Skeletal muscle satellite cell (primary cell): ENCODE data around the gene RFPL4AL1. TPM values are rescaled to one million over a fixed set of nuclear protein-coding genes. Genes with fewer than 3 reads are reported as not detected.
"Not testable (repeated sequence)": the region's sequence is repeated elsewhere in the genome, so short reads cannot be mapped to it uniquely, and the experiment has no call there.

Experiments used
- H3K27me3 ChIP-seq: 2 replicates; pipeline ENCODE4 v1.7.0; 2013; ENCODE audit warnings: low read length; ENCODE audit not compliant: control insufficient read depth, insufficient read depth
- H3K36me3 ChIP-seq: 2 replicates; pipeline ENCODE4 v1.7.0; 2013; ENCODE audit warnings: mild to moderate bottlenecking, control low read depth, low read length; ENCODE audit not compliant: insufficient read depth
- H3K4me1 ChIP-seq: 2 replicates; pipeline ENCODE4 v1.7.0; 2013; ENCODE audit warnings: low read length; ENCODE audit not compliant: control insufficient read depth, insufficient read depth
- H3K4me2 ChIP-seq: 2 replicates; pipeline ENCODE4 v1.7.0; 2013; ENCODE audit warnings: mild to moderate bottlenecking, low read length
- H3K4me3 ChIP-seq: 2 replicates; pipeline ENCODE4 v1.7.0; 2013; ENCODE audit warnings: low read length
- H3K9ac ChIP-seq: 2 replicates; pipeline ENCODE4 v1.7.0; 2013; ENCODE audit warnings: mild to moderate bottlenecking, low read depth, low read length, moderate library complexity
- H3K9me3 ChIP-seq: replicated peaks from 2 replicates; pipeline ENCODE4 v1.7.0; 2013; ENCODE audit warnings: mild to moderate bottlenecking, control low read depth, low read length
- total RNA-seq: library from RNA; depleted of rRNA; stranded (reverse); fragments of >200 nt; gene quantifications from 2 replicates; pipeline ENCODE4 v1.2.3, GENCODE V29; 2012; rRNA removed

The RFPL4AL1 gene
- not detected in 2 replicates for total RNA-seq

DNA sequence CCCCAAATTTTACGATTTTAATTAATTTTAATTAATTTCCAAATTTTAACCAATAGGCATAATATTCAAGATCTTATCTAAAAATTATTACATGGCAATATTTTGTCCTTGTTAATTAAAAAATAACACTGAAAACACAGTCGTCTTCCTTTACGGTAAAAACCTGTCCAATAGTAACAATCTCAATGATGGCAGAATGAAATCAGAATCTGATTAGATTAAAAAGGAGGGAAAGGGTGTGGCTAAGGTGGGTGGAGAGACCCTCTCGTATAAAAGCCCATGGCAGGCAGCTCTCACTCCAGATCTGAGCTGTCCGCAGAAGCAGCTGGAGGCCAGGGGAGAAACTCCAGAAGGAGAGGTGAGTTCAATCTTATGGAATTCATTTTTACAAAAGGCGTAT, at the start of gene RFPL4AL1:
Gene RFPL4AL1, plus strand, starts transcription at position 301 of the 400 bp plus-strand sequence. CDS start 2,687 bp downstream, outside the sequence.
- H3K27me3 ChIP-seq, H3K9me3 ChIP-seq, H3K4me2 ChIP-seq, H3K9ac ChIP-seq, H3K36me3 ChIP-seq, H3K4me3 ChIP-seq, H3K4me1 ChIP-seq: not testable (repeated sequence)

DNA sequence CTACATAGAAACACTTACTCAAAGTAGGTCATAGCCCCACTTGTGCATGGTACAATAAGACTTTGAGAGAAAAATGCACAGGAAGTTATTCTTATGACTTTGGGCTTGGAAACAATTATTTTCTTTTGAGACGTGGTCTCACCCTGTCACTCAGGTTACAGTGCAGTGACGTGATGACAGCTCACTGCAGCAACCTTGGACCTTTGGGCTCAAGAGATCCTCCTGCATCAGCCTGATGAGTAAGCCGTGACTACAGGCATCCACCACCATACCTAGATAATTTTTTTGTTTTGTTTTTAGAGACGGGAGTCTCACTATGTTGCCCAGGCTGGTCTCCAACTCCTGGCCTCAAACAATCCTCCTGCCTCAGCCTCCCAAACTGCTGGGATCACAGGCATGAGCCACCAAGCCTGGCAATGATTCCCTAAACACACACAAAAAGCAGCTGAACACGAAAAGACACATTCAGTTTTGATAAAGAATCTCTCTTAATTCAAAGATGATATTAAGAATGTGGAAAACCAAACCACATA, 48.6 kb upstream of the RFPL4AL1 start:
- Histone ChIP-seq H3K4me3 (no peak overlapping the region), H3K9me3 (no peaks in the 10 kb centered on the region), H3K4me2 (no peak overlapping the region), H3K36me3 (no peaks in the 10 kb centered on the region), H3K9ac (no peak overlapping the region), H3K4me1 (no peaks in the 10 kb centered on the region), H3K27me3 (no peaks in the 10 kb centered on the region)

DNA sequence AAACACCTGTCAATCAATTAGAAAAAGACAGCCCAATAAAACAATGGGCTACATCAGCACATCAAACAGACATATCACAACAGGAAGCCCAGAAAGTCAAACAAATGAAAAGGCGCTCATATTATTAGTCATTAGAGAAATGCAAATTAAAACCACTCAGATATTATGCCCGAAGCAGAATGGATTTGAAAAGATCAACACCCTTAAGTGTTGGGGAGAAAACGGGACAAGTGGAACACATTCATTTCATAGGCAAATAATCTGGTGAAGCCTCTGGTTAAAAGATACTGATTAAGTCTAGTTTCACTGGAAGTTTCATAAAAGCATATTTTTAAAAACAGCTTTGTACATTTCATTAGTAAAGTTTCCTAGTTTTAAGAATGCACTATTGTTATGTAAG, 48.1 kb upstream of the RFPL4AL1 start:
- H3K27me3 ChIP-seq: no peaks in the 10 kb centered on the region
- no peak overlapping the region for H3K4me2 ChIP-seq
- no peaks in the 10 kb centered on the region for H3K36me3 ChIP-seq
- H3K9me3 ChIP-seq: no peaks in the 10 kb centered on the region
- no peak overlapping the region for H3K9ac ChIP-seq
- H3K4me1 ChIP-seq: no peaks in the 10 kb centered on the region
- H3K4me3 ChIP-seq: no peak overlapping the region

DNA sequence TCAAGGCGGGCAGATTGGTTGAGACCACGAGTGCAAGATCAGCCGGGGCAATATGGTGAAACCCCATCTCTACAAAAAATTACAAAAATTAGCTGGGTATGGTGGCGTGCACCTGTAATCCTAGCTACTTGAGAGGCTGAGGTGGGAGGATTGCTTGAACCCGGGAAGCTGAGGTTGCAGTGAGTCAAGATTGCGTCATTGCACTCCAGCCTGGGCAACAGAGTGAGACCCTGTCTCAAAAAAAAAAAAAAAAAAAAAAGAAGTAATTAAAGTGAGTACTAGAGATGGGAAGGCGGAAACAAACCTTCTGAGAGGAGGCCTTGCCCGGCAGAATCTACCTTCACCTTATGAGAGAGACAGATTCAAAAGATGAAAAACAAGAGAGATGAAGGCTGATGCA, 45.4 kb upstream of the RFPL4AL1 start:
- Histone ChIP-seq H3K4me3 (no peak overlapping the region), H3K36me3 (no peaks in the 10 kb centered on the region)

DNA sequence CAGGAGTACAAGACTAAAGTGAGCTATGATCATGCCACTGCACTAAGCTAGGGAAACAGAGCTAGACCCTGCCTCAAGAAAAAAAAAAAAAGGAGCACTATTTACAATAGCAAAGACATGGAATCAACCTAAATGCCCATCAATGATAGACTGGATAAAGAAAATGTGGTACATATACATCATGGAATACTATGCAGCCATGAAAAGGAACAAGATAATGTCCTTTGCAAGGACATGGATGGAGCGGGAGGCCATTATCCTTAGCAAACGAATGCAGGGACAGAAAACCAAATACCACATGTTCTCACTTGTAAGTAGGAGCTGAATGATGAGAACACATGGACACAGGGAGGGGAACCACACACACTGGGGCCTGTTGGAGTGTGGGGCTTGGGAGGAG, 38.5 kb upstream of the RFPL4AL1 start:
- H3K36me3 ChIP-seq, H3K4me2 ChIP-seq: not testable (repeated sequence)

More for the DNA sequence above, 45.4 kb upstream of the RFPL4AL1 start:
- no peak overlapping the region for H3K9ac ChIP-seq
- H3K27me3 ChIP-seq: no peaks in the 10 kb centered on the region
- no peaks in the 10 kb centered on the region for H3K9me3 ChIP-seq
- no peaks in the 10 kb centered on the region for H3K4me1 ChIP-seq
- H3K4me2 ChIP-seq: no peak overlapping the region

DNA sequence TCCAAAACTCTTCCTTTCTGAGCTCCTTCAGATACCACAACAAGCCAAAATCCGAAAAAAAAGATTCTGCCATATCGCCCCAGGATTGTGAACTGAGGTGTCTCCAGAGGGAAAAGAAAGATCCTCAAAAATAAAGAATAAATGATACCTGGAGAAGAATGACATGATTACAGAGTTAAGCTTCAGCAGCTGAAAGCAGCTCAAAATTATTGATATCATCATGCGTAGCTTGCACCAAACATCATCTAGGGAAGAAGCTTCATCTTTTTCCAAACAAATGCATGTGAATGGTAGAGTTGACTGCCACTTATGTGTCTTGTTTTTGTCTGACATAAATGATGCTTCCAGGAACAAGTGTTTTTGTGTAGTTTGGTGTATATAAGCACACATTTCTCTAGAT, 30.6 kb upstream of the RFPL4AL1 start, which contains the start of gene NLRP9:
Gene NLRP9, minus strand, starts transcription at position 101 of the 400 bp plus-strand sequence. Its CDS starts 28 bp downstream, at position 73.
- H3K9me3 ChIP-seq: no peaks in the 10 kb centered on the region
- H3K4me3 ChIP-seq: no peak within 1 kb of the TSS
- H3K27me3 ChIP-seq: no peaks in the 10 kb centered on the region
- no peak within 1 kb of the TSS for H3K9ac ChIP-seq
- no peaks in the 10 kb centered on the region for H3K36me3 ChIP-seq
- H3K4me1 ChIP-seq: no peaks in the 10 kb centered on the region
- H3K4me2 ChIP-seq: no peak within 1 kb of the TSS

More for the DNA sequence above, 38.5 kb upstream of the RFPL4AL1 start:
- H3K4me1 ChIP-seq, H3K9me3 ChIP-seq, H3K4me3 ChIP-seq, H3K9ac ChIP-seq, H3K27me3 ChIP-seq: not testable (repeated sequence)

DNA sequence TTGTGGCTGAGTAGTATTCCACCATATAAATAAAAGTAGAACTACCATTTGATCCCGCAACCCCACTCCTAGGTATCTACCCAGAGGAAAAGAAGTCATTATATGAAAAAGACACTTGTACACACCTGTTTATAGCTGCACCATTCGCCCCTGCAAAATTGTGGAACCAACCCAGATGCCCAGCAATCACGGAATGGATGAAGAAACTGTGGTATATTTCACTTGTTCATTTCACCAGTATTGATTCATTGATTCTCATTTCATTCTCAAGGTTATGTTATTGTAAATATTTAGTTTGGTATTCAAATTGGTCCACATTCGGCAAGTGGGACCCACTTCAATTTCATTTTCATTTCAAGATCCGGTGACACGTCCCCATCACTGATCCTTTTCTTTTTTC, 18.2 kb upstream of the RFPL4AL1 start:
- Histone ChIP-seq H3K9me3 (no peaks in the 10 kb centered on the region), H3K4me1 (no peaks in the 10 kb centered on the region), H3K36me3 (no peaks in the 10 kb centered on the region), H3K9ac (no peak overlapping the region), H3K4me3 (no peak overlapping the region), H3K27me3 (no peaks in the 10 kb centered on the region), H3K4me2 (no peak overlapping the region)

DNA sequence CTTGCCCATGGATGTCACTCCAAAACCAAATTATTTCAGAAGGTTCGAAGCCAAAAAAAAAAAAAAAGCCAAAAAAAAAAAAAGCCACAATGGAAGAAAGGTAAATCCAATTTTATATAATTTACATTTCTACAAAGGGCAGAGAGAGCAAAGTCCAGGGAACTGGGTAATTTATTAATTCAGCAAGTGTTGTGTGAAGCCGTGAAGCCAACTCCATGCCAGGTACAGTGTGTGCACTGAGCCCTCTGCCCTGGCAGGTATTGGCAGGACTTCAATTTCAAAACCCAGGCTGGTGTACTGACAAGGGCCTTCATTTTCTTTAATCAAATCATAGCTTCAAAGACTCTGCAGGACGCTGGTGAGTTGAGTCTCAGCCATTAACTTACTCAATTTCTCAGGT, 15.5 kb upstream of the RFPL4AL1 start:
- Histone ChIP-seq H3K9me3 (no peaks in the 10 kb centered on the region), H3K4me1 (no peaks in the 10 kb centered on the region), H3K4me3 (no peak overlapping the region), H3K36me3 (no peaks in the 10 kb centered on the region), H3K4me2 (no peak overlapping the region), H3K9ac (no peak overlapping the region), H3K27me3 (no peaks in the 10 kb centered on the region)

DNA sequence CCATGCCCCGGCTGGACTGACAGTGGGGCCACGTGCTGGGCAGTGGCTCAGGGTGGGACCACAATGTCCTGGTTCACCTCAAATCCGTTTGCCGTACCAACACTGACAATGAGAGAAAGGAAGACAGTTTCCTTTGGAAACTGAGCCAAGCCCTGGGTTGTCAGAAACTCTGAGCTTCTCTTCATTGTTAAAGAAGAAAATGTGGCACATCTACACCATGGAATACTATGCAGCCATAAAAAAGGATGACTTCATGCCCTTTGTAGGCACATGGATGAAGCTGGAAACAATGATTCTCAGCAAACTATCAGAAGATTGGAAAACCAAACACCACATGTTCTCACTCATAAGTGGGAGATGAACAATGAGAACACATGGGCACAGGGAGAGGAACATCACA, 12.1 kb upstream of the RFPL4AL1 start:
- not testable (repeated sequence) for H3K4me1 ChIP-seq, H3K9me3 ChIP-seq, H3K4me2 ChIP-seq, H3K27me3 ChIP-seq, H3K4me3 ChIP-seq, H3K36me3 ChIP-seq, H3K9ac ChIP-seq

DNA sequence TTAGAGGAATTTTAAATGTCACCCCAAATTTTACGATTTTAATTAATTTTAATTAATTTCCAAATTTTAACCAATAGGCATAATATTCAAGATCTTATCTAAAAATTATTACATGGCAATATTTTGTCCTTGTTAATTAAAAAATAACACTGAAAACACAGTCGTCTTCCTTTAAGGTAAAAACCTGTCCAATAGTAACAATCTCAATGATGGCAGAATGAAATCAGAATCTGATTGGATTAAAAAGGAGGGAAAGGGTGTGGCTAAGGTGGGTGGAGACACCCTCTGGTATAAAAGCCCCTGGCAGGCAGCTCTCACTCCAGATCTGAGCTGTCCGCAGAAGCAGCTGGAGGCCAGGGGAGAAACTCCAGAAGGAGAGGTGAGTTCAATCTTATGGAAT, 10.1 kb upstream of the RFPL4AL1 start, which contains the start of gene RFPL4A:
Gene RFPL4A, plus strand, starts transcription at position 301 of the 400 bp plus-strand sequence. CDS start 2,704 bp downstream, outside the sequence.
- not testable (repeated sequence) for H3K4me1 ChIP-seq, H3K4me2 ChIP-seq, H3K9me3 ChIP-seq, H3K4me3 ChIP-seq, H3K9ac ChIP-seq, H3K36me3 ChIP-seq, H3K27me3 ChIP-seq

DNA sequence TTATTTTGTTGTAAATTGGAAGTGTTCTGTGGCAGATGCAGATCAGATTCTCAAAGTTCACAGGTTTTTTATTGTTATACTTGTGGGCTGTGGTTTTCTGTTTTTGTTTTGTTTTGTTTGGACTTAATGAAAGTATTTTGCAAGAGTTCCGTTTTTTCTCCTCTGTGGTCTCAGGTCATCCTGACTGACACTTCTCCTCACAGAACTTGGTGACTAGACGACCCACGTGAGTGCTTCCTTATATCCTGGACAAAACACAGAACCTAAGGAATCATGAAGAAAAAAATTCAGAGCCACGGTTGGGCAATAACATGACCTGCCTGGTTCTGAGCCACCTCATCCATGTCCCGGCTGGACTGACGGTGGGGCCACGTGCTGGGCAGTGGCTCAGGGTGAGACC, 2.5 kb upstream of the RFPL4AL1 start:
- no peaks in the 10 kb centered on the region for H3K36me3 ChIP-seq
- no peaks in the 10 kb centered on the region for H3K9me3 ChIP-seq
- H3K4me3 ChIP-seq: no peak overlapping the region
- no peak overlapping the region for H3K9ac ChIP-seq
- no peaks in the 10 kb centered on the region for H3K27me3 ChIP-seq
- H3K4me1 ChIP-seq: no peaks in the 10 kb centered on the region
- H3K4me2 ChIP-seq: no peak overlapping the region

DNA sequence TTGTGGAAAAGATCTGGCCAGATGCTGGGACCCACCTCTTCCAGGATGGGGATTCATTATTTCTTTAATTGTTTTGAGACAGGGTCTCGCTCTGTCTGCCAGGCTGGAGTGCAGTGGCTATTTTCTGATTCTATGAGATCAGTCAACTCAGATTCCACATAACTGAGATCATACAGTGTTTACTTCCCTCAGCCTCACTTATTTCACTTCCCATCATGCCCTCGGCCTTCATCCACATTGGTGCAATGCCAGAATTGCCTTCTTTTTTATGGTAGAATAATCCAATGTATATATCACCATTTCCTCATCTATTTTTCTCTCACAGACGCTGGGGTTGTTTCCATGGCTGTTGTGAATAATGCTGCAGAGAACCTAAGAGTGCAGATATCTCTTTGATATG, 714 bp downstream of the RFPL4AL1 start:
- not testable (repeated sequence) for H3K36me3 ChIP-seq, H3K9ac ChIP-seq, H3K27me3 ChIP-seq, H3K4me2 ChIP-seq, H3K4me1 ChIP-seq, H3K9me3 ChIP-seq, H3K4me3 ChIP-seq
